Umbilical cord (tissue), 2 donors: ENCODE measurements around the gene SOX30. TPM values are rescaled to one million over a fixed set of nuclear protein-coding genes. Genes with fewer than 3 reads are reported as not detected.
"Not testable (repeated sequence)": the region's sequence is repeated elsewhere in the genome, so short reads cannot be mapped to it uniquely, and the experiment has no call there.

Experiments used
- DNase-seq: peaks from one replicate; pipeline ENCODE4 v3.0.0-alpha.2; 2015; ENCODE audit warnings: low spot score
- total RNA-seq: library from RNA; depleted of rRNA; stranded (reverse); fragments of >200 nt; gene quantifications from one replicate; pipeline ENCODE4 v1.2.3, GENCODE V29; 2014; ENCODE audit warnings: low replicate concordance; ENCODE audit not compliant: insufficient read depth

The SOX30 gene
- total RNA-seq, result 6.3 TPM

GRCh38 chr5:157652377-157652692, at the start of gene SOX30:
Gene SOX30 (minus strand): TSS chr5:157652438. CDS start chr5:157652078, 360 bp downstream.
- DNase-seq, result no peak

DNA sequence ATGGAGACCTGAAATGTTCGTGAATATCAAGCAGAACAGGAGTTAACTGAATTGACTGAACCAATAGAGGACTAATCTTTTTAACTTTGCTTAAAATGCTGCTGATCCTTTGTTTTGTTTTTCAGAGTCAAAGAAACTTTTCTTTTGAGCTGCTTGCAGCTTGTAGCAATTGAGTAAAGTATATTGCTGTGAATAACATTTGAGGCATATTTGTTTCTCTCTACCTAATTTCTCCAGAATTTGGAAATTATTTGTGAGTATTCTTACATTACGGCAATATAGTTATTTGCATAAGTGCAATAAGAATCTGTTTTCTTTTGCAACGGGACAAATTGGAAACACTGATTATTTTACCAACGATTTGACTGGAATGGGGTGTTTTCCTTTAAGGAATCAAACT, 46.4 kb upstream of the SOX30 start:
- DNase-seq, result not testable (repeated sequence)

DNA sequence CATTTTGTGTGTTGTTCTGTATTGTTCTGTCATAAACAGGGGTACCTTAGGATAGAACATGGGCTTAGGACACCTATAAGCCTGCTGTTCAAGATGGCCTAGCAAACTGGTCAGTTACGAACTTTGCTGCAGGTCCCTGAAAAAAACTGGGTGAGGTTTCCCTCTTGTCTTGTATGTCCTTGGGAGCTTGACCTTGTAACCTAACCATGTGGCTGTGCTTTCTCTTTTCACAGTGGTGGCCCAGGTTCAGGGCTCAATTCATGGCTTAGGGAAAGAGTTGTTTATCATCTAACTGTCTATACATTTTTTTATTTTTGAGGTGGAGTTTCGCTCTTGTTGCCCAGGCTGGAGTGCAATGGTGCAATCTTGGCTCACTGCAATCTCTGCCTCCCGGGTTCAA, 43.9 kb upstream of the SOX30 start:
- DNase-seq, result not testable (repeated sequence)

DNA sequence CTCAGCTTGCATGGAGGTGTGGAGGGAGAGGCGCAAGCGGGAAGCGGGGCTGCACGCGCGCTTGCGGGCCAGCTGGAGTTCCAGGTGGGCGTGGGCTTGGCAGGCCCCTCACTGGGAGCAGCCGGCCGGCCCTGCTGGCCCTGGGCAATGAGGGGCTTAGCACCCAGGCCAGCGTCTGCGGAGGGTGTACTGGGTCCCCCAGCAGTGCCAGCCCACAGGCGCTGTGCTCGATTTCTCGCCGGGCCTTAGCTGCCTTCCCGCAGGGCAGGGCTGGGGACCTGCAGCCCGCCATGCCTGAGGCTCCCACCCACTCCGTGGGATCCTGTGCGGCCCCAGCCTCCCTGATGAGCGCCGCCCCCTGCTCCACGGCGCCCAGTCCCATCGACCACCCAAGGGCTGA, 41.6 kb upstream of the SOX30 start:
- not testable (repeated sequence) for DNase-seq

DNA sequence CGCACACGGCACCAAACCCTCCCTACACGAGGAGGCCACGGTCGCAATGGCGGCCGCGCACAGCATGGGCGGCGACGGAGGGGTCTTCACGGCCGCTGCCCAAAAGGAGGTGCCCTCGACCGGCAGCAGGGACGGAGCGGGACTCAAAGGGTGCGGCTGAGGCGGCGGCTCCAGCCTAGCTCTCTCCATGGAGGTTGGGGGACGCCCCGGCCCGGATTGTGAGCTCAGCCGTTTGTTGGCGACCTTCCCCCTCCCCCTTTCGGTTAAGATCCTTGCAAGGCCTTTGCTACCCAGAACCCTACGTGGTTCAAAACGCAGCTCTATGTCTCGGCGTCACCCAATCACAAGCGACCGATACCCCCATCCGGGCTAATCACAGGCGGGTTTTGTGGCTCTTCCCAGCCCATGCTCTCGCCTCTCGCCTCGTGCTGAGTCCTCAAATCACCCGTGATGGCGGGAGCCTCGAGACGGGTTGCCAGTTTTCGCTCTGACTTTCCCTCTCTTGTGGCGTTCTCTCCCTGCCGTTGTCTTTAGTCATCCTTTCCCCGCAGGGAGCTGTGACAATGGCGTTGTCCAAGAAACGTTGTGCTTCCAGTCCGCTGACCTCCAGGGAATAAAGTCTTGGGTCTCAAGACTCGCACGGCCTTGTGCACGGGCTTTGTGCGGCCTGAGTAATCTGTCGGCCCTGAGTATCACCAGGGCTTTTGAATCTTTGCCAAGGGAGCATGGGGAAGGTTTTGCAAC, 38.6 kb upstream of the SOX30 start:
- no peak for DNase-seq

DNA sequence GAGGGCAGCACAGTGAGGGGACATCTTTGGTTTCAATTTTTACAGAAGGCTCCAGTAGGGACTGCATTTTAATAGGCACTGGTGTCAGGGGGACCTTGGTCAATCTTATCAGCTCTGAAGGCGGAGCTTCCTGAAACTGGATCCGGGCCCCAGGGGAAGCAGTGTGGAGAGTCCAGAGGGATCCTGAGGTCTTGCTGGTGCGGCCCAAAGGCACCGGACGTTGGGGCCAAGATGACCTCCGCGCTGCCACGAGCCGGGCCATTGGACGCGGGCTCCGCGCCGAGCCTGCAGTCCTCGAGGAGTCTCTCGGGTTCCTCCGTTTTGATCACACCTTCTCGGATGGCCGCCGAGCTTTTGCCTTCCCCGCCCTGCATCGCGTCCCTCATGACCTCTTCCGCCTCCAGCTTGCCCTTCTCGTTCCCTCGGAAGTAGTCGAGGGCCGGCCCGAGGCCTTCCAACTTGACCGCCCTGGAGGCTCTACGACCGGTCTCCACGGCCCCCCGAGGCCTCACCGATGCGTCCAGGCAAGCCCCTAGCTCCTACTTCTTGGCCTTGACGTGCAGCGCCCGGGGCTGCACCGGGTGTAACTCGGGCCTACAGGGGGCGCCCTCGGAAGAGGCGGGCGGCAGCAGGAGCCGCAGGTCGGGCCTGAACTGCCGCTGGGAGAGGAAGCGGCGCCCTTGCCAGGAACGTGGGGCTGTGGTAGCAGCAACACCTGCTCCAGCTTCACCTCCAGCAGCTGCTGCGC, 37.9 kb upstream of the SOX30 start:
- no peak for DNase-seq

DNA sequence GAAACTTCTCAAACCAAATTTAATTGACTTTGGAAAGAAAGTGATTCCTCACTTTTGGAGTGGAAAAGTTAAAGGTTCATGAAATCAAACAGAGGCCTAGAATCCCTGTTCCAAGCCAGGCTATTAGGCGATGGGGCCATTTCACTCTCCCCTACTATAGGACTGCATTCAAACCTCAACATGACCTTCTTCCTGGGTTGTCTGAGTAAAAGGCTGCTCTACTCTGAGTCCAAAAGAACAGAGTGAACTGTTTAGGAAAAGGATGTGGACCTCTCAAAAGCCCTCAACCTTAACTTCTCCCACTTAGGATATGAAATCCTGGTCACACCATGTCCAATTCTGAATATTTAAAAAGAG, 34.9 kb upstream of the SOX30 start:
- DNase-seq, result no peak

DNA sequence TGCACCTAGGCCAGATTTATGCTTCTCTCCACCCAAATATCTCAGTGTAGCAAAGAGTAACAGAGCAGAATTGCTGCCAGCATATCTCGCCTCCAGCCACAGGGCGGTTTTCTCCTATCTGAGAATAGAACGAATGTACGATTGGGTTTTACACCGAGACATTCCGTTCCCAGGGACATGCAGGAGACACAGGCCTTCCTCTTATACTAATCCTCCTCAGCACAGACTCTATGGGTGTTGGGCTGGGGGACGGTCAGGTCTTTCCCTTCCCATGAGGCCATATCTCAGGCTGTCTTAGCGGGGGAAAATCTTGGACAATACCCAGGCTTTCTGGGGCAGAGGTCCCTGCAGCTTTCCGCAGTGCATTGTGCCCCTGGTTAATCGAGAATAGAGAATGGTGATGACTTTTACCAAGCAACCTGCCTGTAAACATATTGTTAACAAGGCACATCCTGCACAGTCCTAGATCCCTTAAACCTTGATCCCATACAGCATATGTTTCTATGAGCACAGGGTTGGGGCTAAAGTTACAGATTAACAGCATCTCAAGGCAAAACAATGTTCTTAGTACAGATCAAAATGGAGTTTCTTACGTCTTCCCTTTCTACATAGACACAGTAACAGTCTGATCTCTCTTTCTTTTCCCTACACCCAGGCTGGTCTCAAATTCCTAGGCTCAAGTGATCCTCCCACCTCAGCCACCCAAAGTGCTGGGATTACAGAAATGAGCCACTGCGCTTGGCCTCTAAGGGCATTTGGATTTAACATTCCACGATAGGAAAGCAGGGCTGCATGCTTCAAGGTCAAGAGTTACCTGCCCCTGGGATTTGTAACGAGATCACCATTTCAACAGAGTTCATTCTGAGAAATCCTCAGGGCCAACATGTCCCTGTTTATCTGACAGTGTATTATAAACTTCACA, 34.3 kb upstream of the SOX30 start:
- peak; percentile 4 for DNase-seq

GRCh38 chr5:157682257-157682656, 30.0 kb upstream of the SOX30 start:
- DNase-seq, result no peak

GRCh38 chr5:157681048-157681447, 28.8 kb upstream of the SOX30 start:
- DNase-seq, result no peak

GRCh38 chr5:157680239-157680638, 28.0 kb upstream of the SOX30 start:
- no peak for DNase-seq

- DNase-seq, result no peak
Measured at GRCh38 chr5:157679801-157680200, 27.6 kb upstream of the SOX30 start.

DNA sequence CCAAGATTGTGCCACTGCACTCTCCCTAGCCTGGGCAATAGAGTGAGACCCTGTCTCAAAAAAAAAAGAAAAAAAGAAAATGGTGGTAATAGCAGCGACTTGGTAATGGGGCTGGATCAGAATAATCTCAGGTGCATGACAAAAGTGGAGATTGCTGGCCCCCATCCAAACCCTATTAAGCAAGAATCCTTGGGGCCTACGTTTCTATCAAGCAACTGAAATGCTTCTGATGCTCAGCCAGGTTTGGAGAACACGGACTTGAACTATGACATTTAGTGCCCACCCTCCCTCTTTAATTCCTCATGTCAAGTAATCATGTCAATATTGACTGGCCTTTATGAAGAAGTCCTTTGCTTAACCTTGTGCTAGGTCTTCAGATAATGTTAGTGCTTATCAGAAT, 25.7 kb upstream of the SOX30 start:
- DNase-seq, result no peak

DNA sequence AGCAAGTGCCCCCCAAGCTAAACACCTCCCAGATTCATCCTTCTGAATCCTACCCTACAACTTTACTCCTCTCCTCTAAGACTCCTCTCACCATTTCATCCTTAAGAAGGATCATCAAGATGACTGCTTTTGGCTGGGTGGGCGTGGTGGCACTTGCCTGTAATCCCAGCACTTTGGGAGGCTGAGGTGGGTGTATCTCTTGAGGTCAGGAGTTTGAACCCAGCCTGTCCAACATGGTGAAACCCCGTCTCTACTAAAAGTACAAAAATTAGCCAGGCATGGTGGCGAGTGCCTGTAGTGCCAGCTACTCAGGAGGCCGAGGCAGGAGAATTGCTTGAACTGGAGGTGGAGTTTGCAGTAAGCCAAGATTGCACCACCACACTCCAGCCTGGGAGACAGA, 22.1 kb upstream of the SOX30 start:
- not testable (repeated sequence) for DNase-seq

DNA sequence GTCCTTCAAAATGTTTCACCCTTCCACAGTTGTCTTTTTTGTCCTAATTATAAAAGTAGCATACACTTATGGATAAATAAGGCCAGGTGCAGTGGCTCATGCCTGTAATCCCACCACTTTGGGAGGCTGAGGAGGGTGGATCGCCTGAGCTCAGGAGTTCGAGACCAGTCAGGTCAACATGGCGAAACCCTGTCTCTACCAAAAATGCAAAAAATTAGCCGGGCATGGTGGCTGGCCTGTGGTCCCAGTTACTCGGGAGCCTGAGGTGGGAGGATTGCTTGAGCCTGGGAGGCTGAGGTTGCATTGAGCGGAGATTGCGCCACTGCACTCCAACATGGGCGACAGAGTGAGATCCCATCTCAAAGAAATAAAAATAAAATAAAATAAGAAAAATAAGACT, 20.7 kb upstream of the SOX30 start:
- DNase-seq, result no peak

DNA sequence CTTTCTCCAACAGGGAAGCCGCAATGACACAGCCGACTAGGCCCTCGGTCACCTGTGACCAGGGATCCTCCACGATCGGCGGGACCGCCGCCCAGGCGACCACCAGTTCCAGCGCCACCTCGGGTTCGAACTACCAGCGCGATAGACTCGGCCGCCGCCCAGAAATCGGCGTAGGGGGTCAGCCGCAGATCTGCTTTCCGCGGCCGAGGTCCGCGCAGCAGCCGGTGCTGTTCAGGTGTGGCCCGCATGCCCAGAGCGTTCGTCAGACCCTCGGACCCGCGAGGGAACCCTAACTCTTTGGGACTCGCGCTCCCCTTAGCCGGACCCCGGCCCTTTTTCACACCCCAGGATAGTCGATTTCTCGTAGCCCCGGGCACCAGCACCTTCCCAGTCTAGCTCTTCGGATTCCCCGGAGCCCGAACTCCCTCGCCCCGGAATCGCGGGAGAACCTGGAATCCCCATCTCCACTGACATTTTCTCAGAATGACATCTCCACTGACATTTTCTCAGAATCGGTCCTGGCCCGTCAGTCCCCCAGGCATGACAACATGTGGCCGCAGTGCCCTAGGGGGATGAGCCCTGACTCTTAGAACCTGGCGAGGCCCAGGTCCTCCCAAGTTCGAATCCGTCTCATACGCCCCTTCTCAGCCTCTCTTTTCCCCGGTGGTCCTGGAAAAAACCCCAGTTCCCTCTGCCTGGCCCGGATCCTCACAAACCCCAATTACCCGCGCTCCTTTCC, 19.5 kb upstream of the SOX30 start:
- DNase-seq, result no peak

GRCh38 chr5:157670662-157671591, 18.7 kb upstream of the SOX30 start, which contains the start of gene C5orf52:
Gene C5orf52 (plus strand): TSS chr5:157671533. CDS start chr5:157671615, 82 bp downstream.
- DNase-seq, result peak; percentile 57

GRCh38 chr5:157669701-157670097, 17.5 kb upstream of the SOX30 start:
- DNase-seq, result no peak

DNA sequence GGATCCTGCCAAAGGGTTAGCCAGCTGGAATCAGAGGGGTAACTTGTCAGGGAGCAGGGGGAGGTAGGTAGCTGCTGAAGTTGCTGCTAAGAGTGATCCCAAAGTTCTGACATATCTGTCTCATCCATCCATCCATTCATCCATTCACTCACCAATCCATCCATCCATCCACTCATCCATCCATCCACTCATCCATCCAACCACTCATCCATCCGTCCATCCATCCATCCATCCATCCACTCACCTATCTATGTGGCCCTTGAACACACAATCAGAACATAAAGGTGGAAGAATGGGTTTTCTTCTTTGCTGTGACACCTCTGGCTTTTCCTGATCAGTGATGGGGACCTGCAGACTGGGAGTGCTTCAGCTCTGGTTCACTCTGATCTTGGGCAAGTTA, 16.1 kb upstream of the SOX30 start:
- DNase-seq, result no peak

DNA sequence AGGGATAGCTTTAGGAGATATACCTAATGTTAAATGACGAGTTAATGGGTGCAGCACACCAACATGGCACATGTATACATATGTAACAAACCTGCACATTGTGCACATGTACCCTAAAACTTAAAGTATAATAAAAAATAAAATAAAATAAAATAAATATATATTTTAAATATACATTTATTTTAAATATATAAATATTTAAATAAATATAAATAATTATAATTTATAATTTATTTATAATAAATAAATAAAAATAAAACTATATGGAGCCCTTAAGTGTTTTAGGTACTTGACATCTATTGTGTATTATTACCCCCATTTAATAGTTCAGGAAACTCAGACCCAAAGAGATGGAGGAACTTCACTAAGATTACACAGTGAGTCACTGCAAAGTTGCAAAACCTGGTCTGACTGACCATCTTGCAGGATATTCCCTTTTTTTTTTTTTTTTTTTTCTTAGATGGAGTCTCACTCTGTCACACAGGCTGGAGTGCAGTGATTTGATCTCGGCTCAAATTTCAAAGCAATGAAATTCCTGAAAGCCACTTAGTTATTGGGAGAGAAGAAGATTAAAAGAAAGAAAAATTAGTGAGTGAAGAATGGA, 13.3 kb upstream of the SOX30 start:
- peak; percentile 22 for DNase-seq
